Neutrophil (primary cell): Measurements from ENCODE around the gene ZNF208.
A peak's percentile ranks its signal among the peaks of the same experiment; 100 is the strongest.
"Not testable (repeated sequence)": the region's sequence is repeated elsewhere in the genome, so short reads cannot be mapped to it uniquely, and the experiment has no call there.

ENCODE experiments used
- H3K27ac ChIP-seq: fragments of 200-600 bp; sonication (generic); 2 replicates; pipeline ENCODE4 v1.5.1; 2016; ENCODE audit warnings: mild to moderate bottlenecking, moderate library complexity
- H3K27me3 ChIP-seq: fragments of 200-600 bp; sonication (generic); 2 replicates; pipeline ENCODE4 v1.6.0; 2016; ENCODE audit warnings: mild to moderate bottlenecking
- H3K36me3 ChIP-seq: fragments of 200-600 bp; sonication (generic); 2 replicates; pipeline ENCODE4 v1.5.1; 2017
- H3K4me1 ChIP-seq, 2 experiments: fragments of 200-600 bp in 1 of 2; sonication (generic) in 1 of 2; 1 replicate in 1 of 2; 2 replicates in 1 of 2; pipeline versions ENCODE4 v1.5.1 to v1.6.1; 2013 to 2016; ENCODE audit warnings: low read depth in 1 of 2, low read length in 1 of 2, mild to moderate bottlenecking in 1 of 2, moderate library complexity in 1 of 2; ENCODE audit not compliant: control insufficient read depth in 1 of 2, insufficient read depth in 1 of 2
- H3K4me3 ChIP-seq, 2 experiments: fragments of 200-600 bp in 1 of 2; sonication (generic) in 1 of 2; 1 replicate in 1 of 2; 2 replicates in 1 of 2; pipeline ENCODE4 v1.5.1; 2013 to 2016; ENCODE audit warnings: low read depth in 1 of 2, low read length in 1 of 2, mild to moderate bottlenecking in 1 of 2, moderate library complexity in 1 of 2
- H3K9me3 ChIP-seq: fragments of 200-600 bp; sonication (generic); 2 replicates; pipeline ENCODE4 v1.5.1; 2016
- TF ChIP-seq, protein P1 (sequence below): fragments of 200-600 bp; sonication (generic); IDR thresholded peaks from 2 replicates; pipeline ENCODE4 v1.5.1; 2016; ENCODE audit warnings: antibody characterized with exemption

Gene ZNF208

DNA sequence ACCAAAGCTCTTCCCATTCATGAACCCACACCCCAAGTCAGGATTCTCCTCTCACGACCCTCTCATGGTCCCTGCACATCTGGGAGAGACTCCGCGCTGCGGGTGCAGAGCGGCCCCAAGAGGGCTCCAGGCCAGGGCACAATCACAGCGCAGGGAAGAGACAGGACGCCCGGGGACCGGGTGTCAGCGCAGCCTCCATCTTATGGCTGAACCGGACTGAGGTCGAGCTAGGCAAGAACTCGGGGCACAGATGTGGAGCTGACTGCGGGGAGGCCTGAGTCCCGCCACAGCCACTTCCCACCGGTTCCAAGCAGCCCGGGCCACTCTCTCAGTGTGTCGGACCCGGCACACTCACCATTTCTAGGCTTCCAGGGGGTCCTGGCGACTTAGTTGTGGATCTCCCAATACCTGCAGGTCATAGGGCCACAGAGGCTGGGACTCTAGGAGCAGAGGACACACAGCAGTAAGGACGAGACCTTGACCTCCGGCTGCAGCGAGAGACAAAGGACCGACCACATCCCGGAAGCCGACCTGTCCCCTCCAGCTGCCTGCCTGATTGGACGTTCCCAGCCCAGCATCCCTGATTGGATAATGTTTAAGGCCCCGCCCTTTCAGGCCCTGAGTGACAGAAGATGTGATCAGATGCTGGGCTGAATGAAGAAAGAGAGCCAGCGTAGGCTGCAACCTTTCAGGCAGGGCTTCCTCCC is at the start of gene ZNF208:
Gene ZNF208, minus strand, starts transcription at position 507 of the 707 bp plus-strand sequence. Its CDS starts 149 bp downstream, at position 358.
- H3K27me3 ChIP-seq, H3K4me1 ChIP-seq, H3K9me3 ChIP-seq, H3K27ac ChIP-seq, H3K4me3 ChIP-seq, H3K36me3 ChIP-seq: not testable (repeated sequence)

GRCh38 chr19:22052644-22053013 is 41.9 kb upstream of the ZNF208 start:
- Histone ChIP-seq H3K9me3 (peaks cover 7% of the 10 kb centered on the region), H3K4me1 (peaks cover 0 to 4% of the 10 kb centered on the region in 2 experiments), H3K27me3 (no peaks in the 10 kb centered on the region), H3K4me3 (peak overlapping the region; percentile 58), H3K27ac (peak overlapping the region; percentile 31), H3K36me3 (no peaks in the 10 kb centered on the region)
- TF ChIP-seq, protein P1, sequence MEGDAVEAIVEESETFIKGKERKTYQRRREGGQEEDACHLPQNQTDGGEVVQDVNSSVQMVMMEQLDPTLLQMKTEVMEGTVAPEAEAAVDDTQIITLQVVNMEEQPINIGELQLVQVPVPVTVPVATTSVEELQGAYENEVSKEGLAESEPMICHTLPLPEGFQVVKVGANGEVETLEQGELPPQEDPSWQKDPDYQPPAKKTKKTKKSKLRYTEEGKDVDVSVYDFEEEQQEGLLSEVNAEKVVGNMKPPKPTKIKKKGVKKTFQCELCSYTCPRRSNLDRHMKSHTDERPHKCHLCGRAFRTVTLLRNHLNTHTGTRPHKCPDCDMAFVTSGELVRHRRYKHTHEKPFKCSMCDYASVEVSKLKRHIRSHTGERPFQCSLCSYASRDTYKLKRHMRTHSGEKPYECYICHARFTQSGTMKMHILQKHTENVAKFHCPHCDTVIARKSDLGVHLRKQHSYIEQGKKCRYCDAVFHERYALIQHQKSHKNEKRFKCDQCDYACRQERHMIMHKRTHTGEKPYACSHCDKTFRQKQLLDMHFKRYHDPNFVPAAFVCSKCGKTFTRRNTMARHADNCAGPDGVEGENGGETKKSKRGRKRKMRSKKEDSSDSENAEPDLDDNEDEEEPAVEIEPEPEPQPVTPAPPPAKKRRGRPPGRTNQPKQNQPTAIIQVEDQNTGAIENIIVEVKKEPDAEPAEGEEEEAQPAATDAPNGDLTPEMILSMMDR = no peak

- H3K9me3 ChIP-seq = peaks cover 12% of the 10 kb centered on the region
- H3K4me3 ChIP-seq, H3K27ac ChIP-seq, H3K27me3 ChIP-seq, H3K36me3 ChIP-seq, H3K4me1 ChIP-seq: not testable (repeated sequence)
Observed at GRCh38 chr19:22041151-22041550, 30.4 kb upstream of the ZNF208 start.

- Histone ChIP-seq H3K36me3 (no peaks in the 10 kb centered on the region), H3K27ac (no peak overlapping the region), H3K4me1 (no peaks in the 10 kb centered on the region), H3K27me3 (no peaks in the 10 kb centered on the region), H3K4me3 (no peak overlapping the region), H3K9me3 (peaks cover 9% of the 10 kb centered on the region)
- TF ChIP-seq, protein P1 = no peak
Observed at GRCh38 chr19:22030680-22031079, 19.9 kb upstream of the ZNF208 start.

GRCh38 chr19:22026687-22027086 is 15.9 kb upstream of the ZNF208 start:
- H3K36me3 ChIP-seq = no peaks in the 10 kb centered on the region
- no peaks in the 10 kb centered on the region for H3K27me3 ChIP-seq
- no peak overlapping the region for H3K4me3 ChIP-seq
- TF ChIP-seq, protein P1 = no peak
- H3K4me1 ChIP-seq = no peaks in the 10 kb centered on the region
- no peak overlapping the region for H3K27ac ChIP-seq
- H3K9me3 ChIP-seq = peaks cover 9% of the 10 kb centered on the region

GRCh38 chr19:22025539-22025938 is 14.8 kb upstream of the ZNF208 start:
- not testable (repeated sequence) for H3K4me1 ChIP-seq, H3K4me3 ChIP-seq, H3K36me3 ChIP-seq, H3K27me3 ChIP-seq, H3K27ac ChIP-seq, H3K9me3 ChIP-seq

GRCh38 chr19:21970466-21970865 is 40.3 kb downstream of the ZNF208 start:
- no peaks in the 10 kb centered on the region for H3K36me3 ChIP-seq
- TF ChIP-seq, protein P1 = no peak

More at GRCh38 chr19:21970466-21970865, 40.3 kb downstream of the ZNF208 start:
- no peak overlapping the region for H3K4me3 ChIP-seq
- H3K27ac ChIP-seq = no peak overlapping the region
- peaks cover 23% of the 10 kb centered on the region for H3K9me3 ChIP-seq
- H3K4me1 ChIP-seq = no peaks in the 10 kb centered on the region
- no peaks in the 10 kb centered on the region for H3K27me3 ChIP-seq
